H1 (cell line): ENCODE data around the gene ZNF304. TPM values are rescaled to one million over a fixed set of nuclear protein-coding genes. Genes with fewer than 3 reads are reported as not detected.
A peak's percentile ranks its signal among the peaks of the same experiment; 100 is the strongest.

ENCODE experiments used
- CTCF ChIA-PET: fragments of 300-600 bp; sonication (Branson Sonifier 250); formaldehyde crosslinking; loops from one replicate; lab custom pipeline; 2021; ENCODE audit not compliant: partially characterized antibody; lab: Charles Lee
- POLR2A ChIA-PET: fragments of 300-600 bp; sonication (Branson Sonifier 250); formaldehyde crosslinking; loops from one replicate; lab custom pipeline; 2021; ENCODE audit warnings: inconsistent platforms; ENCODE audit not compliant: partially characterized antibody; lab: Charles Lee
- DNase-seq, 2 experiments: peaks; one replicate each; pipeline versions ENCODE4 v3.0.0 to v3.0.0-alpha.2; 2010 to 2022; ENCODE audit warnings: low spot score in 2 of 2, low read depth in 1 of 2, mixed read lengths in 1 of 2
- FAIRE-seq: peaks from 2 replicates; lab custom pipeline; 2011; peaks lifted over from hg19 to GRCh38; lab: Jason Lieb, UNC
- H2AFZ ChIP-seq: 2 replicates; pipeline ENCODE4 v1.8.1; 2012; ENCODE audit warnings: low read length, inconsistent platforms
- H2AK5ac ChIP-seq: 2 replicates; pipeline ENCODE4 v1.6.1; 2013; ENCODE audit warnings: low read depth, low read length
- H2BK120ac ChIP-seq: replicated peaks from 2 replicates; pipeline ENCODE3; 2013; ENCODE audit warnings: low read depth, low read length, inconsistent platforms
- H2BK12ac ChIP-seq: 2 replicates; pipeline ENCODE4 v1.6.1; 2013; ENCODE audit warnings: low read depth, low read length
- H2BK15ac ChIP-seq: 2 replicates; pipeline ENCODE4 v1.6.1; 2013; ENCODE audit warnings: low read length
- H2BK20ac ChIP-seq: 2 replicates; pipeline ENCODE4 v1.6.1; 2013; ENCODE audit warnings: low read length
- H2BK5ac ChIP-seq: 2 replicates; pipeline ENCODE4 v1.6.1; 2013; ENCODE audit warnings: low read depth, low read length
- H3K14ac ChIP-seq: 2 replicates; pipeline ENCODE4 v1.6.1; 2013; ENCODE audit warnings: inconsistent platforms; ENCODE audit not compliant: insufficient read length
- H3K18ac ChIP-seq: 2 replicates; pipeline ENCODE4 v1.6.1; 2013; ENCODE audit warnings: low read length; ENCODE audit errors: extremely low read depth
- H3K23ac ChIP-seq: 2 replicates; pipeline ENCODE4 v1.6.1; 2013; ENCODE audit warnings: inconsistent platforms; ENCODE audit not compliant: insufficient read length
- H3K23me2 ChIP-seq: 2 replicates; pipeline ENCODE4 v1.6.1; 2013; ENCODE audit warnings: low read depth, low read length
- H3K27ac ChIP-seq: 2 replicates; pipeline ENCODE4 v1.6.1; 2011; ENCODE audit warnings: low read depth, low read length, inconsistent platforms
- H3K27me3 ChIP-seq, 4 experiments: replicated peaks in 1 of 4; 1 replicate in 1 of 4; 2 replicates in 3 of 4; pipeline versions ENCODE4 v1.6.1 to v1.8.1; 2011 to 2013; ENCODE audit warnings: low read length in 3 of 4, mild to moderate bottlenecking in 3 of 4, inconsistent platforms in 2 of 4, mixed read lengths in 2 of 4, moderate library complexity in 1 of 4; ENCODE audit not compliant: control insufficient read depth in 3 of 4, insufficient read depth in 3 of 4; ENCODE audit errors: extremely low read depth in 1 of 4
- H3K36me3 ChIP-seq, 4 experiments: 2 replicates each; pipeline versions ENCODE4 v1.6.1 to v1.8.1; 2011 to 2013; ENCODE audit warnings: mild to moderate bottlenecking in 4 of 4, low read length in 3 of 4, moderate library complexity in 2 of 4, control low read depth in 1 of 4, inconsistent platforms in 1 of 4; ENCODE audit not compliant: insufficient read depth in 4 of 4, control insufficient read depth in 2 of 4
- H3K4ac ChIP-seq: replicated peaks from 2 replicates; pipeline ENCODE3; 2013; ENCODE audit warnings: low read length, low read depth, mixed read lengths, inconsistent platforms; ENCODE audit not compliant: insufficient read length
- H3K4me1 ChIP-seq, 4 experiments: replicated peaks in 1 of 4; 1 replicate in 1 of 4; 2 replicates in 3 of 4; pipeline versions ENCODE4 v1.6.1 to v1.8.1; 2011 to 2013; ENCODE audit warnings: low read length in 3 of 4, inconsistent platforms in 2 of 4, mixed read lengths in 1 of 4; ENCODE audit not compliant: insufficient read depth in 4 of 4, control insufficient read depth in 3 of 4
- H3K4me2 ChIP-seq, 2 experiments: 2 replicates each; pipeline versions ENCODE4 v1.6.1 to v1.8.1; 2011 to 2013; ENCODE audit warnings: low read depth in 2 of 2, low read length in 2 of 2, control low read depth in 1 of 2, inconsistent platforms in 1 of 2, mild to moderate bottlenecking in 1 of 2; ENCODE audit not compliant: insufficient read depth in 1 of 2
- H3K4me3 ChIP-seq, 4 experiments: fragments of 200-600, 300-600 bp in 1 of 4; sonication (generic), shearing (Covaris generic), sonication (Bioruptor Twin) in 1 of 4; 2 replicates each; pipeline versions ENCODE4 v1.5.1 to v1.8.1; 2011 to 2016; ENCODE audit warnings: low read length in 4 of 4, low read depth in 3 of 4, control low read depth in 2 of 4, inconsistent platforms in 2 of 4, mild to moderate bottlenecking in 2 of 4, mixed read lengths in 1 of 4, moderate library complexity in 1 of 4; ENCODE audit not compliant: insufficient read depth in 2 of 4; ENCODE audit errors: extremely low read depth in 1 of 4
- H3K56ac ChIP-seq: replicated peaks from 2 replicates; pipeline ENCODE3; 2013; ENCODE audit warnings: low read depth, mild to moderate bottlenecking, mixed read lengths, low read length, inconsistent platforms; ENCODE audit not compliant: insufficient read length
- H3K79me1 ChIP-seq: 2 replicates; pipeline ENCODE4 v1.6.1; 2013; ENCODE audit warnings: low read depth, low read length, control low read depth
- H3K79me2 ChIP-seq, 2 experiments: 2 replicates each; pipeline versions ENCODE4 v1.6.1 to v1.8.1; 2012 to 2013; ENCODE audit warnings: low read length in 2 of 2, mild to moderate bottlenecking in 2 of 2, inconsistent platforms in 1 of 2; ENCODE audit not compliant: insufficient read depth in 2 of 2, control insufficient read depth in 1 of 2
- H3K9ac ChIP-seq, 4 experiments: replicated peaks in 1 of 4; 1 replicate in 1 of 4; 2 replicates in 3 of 4; pipeline versions ENCODE4 v1.6.1 to v1.8.1; 2011 to 2013; ENCODE audit warnings: low read depth in 3 of 4, low read length in 3 of 4, control low read depth in 2 of 4, mild to moderate bottlenecking in 2 of 4, moderate library complexity in 2 of 4, inconsistent platforms in 1 of 4; ENCODE audit errors: extremely low read depth in 1 of 4
- H3K9me3 ChIP-seq, 2 experiments: 2 replicates each; pipeline versions ENCODE4 v1.6.1 to v1.8.1; 2012 to 2013; ENCODE audit warnings: mild to moderate bottlenecking in 2 of 2, moderate library complexity in 2 of 2, control low read depth in 1 of 2, inconsistent platforms in 1 of 2, low read depth in 1 of 2, low read length in 1 of 2, mixed read lengths in 1 of 2; ENCODE audit not compliant: insufficient read depth in 2 of 2
- H4K20me1 ChIP-seq, 2 experiments: replicated peaks in 1 of 2; 2 replicates each; pipeline versions ENCODE3 to v1.8.1; 2011 to 2013; ENCODE audit warnings: inconsistent platforms in 2 of 2, low read length in 2 of 2, mild to moderate bottlenecking in 1 of 2; ENCODE audit not compliant: insufficient read depth in 2 of 2, control insufficient read depth in 1 of 2
- H4K5ac ChIP-seq: 2 replicates; pipeline ENCODE4 v1.6.1; 2013; ENCODE audit warnings: low read length, low read depth, mixed read lengths, inconsistent platforms; ENCODE audit not compliant: insufficient read length
- H4K8ac ChIP-seq: 2 replicates; pipeline ENCODE4 v1.8.0; 2013; ENCODE audit warnings: mild to moderate bottlenecking, moderate library complexity, low read length, inconsistent platforms; ENCODE audit not compliant: insufficient read depth; ENCODE audit errors: extremely low read depth
- H4K91ac ChIP-seq: replicated peaks from 2 replicates; pipeline ENCODE3; 2013; ENCODE audit warnings: low read length, mixed read lengths, inconsistent platforms; ENCODE audit not compliant: insufficient read length
- ATF3 ChIP-seq: IDR thresholded peaks from 2 replicates; pipeline ENCODE4 v1.6.1; 2011; ENCODE audit warnings: low read depth, mild to moderate bottlenecking, low read length; ENCODE audit not compliant: insufficient read depth
- CBX5 ChIP-seq: fragments of 300-800, 300-1000 bp; sonication (generic); IDR thresholded peaks from 2 replicates; pipeline ENCODE4 v1.7.1; 2016; ENCODE audit warnings: antibody characterized with exemption, low read length, low read depth
- EGR1 ChIP-seq: IDR thresholded peaks from 2 replicates; pipeline ENCODE4 v1.6.1; 2011; ENCODE audit warnings: low read depth, low read length, borderline replicate concordance
- FOSL1 ChIP-seq: IDR thresholded peaks from 2 replicates; pipeline ENCODE4 v1.6.1; 2011; ENCODE audit warnings: mild to moderate bottlenecking, low read depth, low read length, moderate library complexity; ENCODE audit not compliant: insufficient read depth
- HDAC2 ChIP-seq, 2 experiments: fragments of 300-600 bp in 1 of 2; sonication (generic) in 1 of 2; IDR thresholded peaks; 2 replicates each; pipeline ENCODE4 v1.6.1; 2011 to 2012; ENCODE audit warnings: low read depth in 2 of 2, low read length in 2 of 2, mild to moderate bottlenecking in 2 of 2, moderate library complexity in 2 of 2, borderline replicate concordance in 1 of 2, inconsistent platforms in 1 of 2
- JUN ChIP-seq: IDR thresholded peaks from 2 replicates; pipeline ENCODE4 v1.6.1; 2011; ENCODE audit warnings: low read depth, mild to moderate bottlenecking, improper control_type of control experiment, low read length
- POLR2AphosphoS5 ChIP-seq: IDR thresholded peaks from 2 replicates; pipeline ENCODE4 v1.6.1; 2011; ENCODE audit warnings: low read depth, low read length
- POU5F1 ChIP-seq: IDR thresholded peaks from 2 replicates; pipeline ENCODE4 v1.6.1; 2011; ENCODE audit warnings: low read depth, mild to moderate bottlenecking, low read length, moderate library complexity
- RBBP5 ChIP-seq: IDR thresholded peaks from 2 replicates; pipeline ENCODE4 v1.7.1; 2012; ENCODE audit warnings: low read depth, mild to moderate bottlenecking, inconsistent platforms, low read length, moderate library complexity, borderline replicate concordance
- SAP30 ChIP-seq: fragments of 300-600 bp; sonication (generic); IDR thresholded peaks from 2 replicates; pipeline ENCODE4 v1.7.1; 2012; ENCODE audit warnings: low read length, moderate library complexity, mild to moderate bottlenecking, inconsistent platforms; ENCODE audit not compliant: insufficient read depth, insufficient replicate concordance
- SIRT6 ChIP-seq: IDR thresholded peaks from one replicate; pipeline ENCODE4 v1.7.1; 2012; ENCODE audit warnings: low read length, inconsistent platforms
- SP2 ChIP-seq: IDR thresholded peaks from 2 replicates; pipeline ENCODE4 v1.6.1; 2012; ENCODE audit warnings: mild to moderate bottlenecking, low read length, inconsistent platforms
- TAF7 ChIP-seq: optimal IDR thresholded peaks from 2 replicates; pipeline ENCODE3; 2011; ENCODE audit warnings: low read depth, mild to moderate bottlenecking, inconsistent platforms, low read length, moderate library complexity, borderline replicate concordance
- WGBS, 2 experiments: shearing (Covaris generic) in 1 of 2; methylation state at CpG; one replicate each; pipeline versions ENCODE4 v1.1.6 to v1.1.7; 2013 to 2015; ENCODE audit warnings: low lambda C conversion rate in 2 of 2, mixed read lengths in 2 of 2, inconsistent platforms in 1 of 2, low coverage in 1 of 2, missing lambda C conversion rate in 1 of 2; ENCODE audit not compliant: insufficient replicate concordance in 2 of 2, insufficient coverage in 1 of 2, insufficient read length in 1 of 2; ENCODE audit errors: extremely low coverage in 1 of 2, missing lambda C conversion rate in 1 of 2; 5-methylcytosine and 5-hydroxymethylcytosine counted together
- polyA plus RNA-seq, 7 experiments: library from polyadenylated mRNA; depleted of rRNA in 3 of 7; stranded (reverse) in 5 of 7; unstranded in 2 of 7; fragments of >200 nt in 5 of 7; fragments of 200-250 nt in 2 of 7; gene quantifications; 1 replicate in 5 of 7; 2 replicates in 1 of 7; 4 replicates in 1 of 7; pipeline versions ENCODE4 v1.2.1 to v1.2.3, GENCODE V29; 2011 to 2013; ENCODE audit warnings: missing spikeins in 2 of 7, mixed read lengths in 2 of 7
- total RNA-seq: library from RNA; stranded (reverse); fragmentation: NEBNext Ultra II Directional; extraction: Animal tissue kit (Norgen Biotek cat#: 25700); gene quantifications from 2 replicates; pipeline ENCODE4 v1.2.1, GENCODE V29; 2021

ZNF304 gene
- total and polyA plus RNA-seq, 2 of the 8 experiments (the other 6 are each of a cell fraction or from before 2014, with no cell fraction given) = 4.3 to 10.5 TPM

- Histone ChIP-seq H2BK12ac (peak overlapping the region; percentile 43; the same call in 1 of the 2 replicates), H2BK120ac (no peak overlapping the region), H4K20me1 (no peaks in the 10 kb centered on the region), H2BK20ac (no peak overlapping the region), H3K23me2 (peaks cover 9% of the 10 kb centered on the region), H3K14ac (no peak overlapping the region), H3K18ac (no peak overlapping the region), H2BK5ac (no peak overlapping the region), H3K9me3 (no peaks in the 10 kb centered on the region), H3K4ac (no peak overlapping the region), H4K8ac (no peak overlapping the region), H3K56ac (no peak overlapping the region), H3K4me3 (peak overlapping the region; percentile 47 to 81 (median 56); a peak in 7 of 8 replicates), H2BK15ac (no peak overlapping the region), H3K9ac (peak overlapping the region in 1 of 4 experiments; percentile 97; a peak in 1 of 7 replicates), H3K4me2 (peak overlapping the region; percentile 67 to 77), H3K4me1 (peaks cover 0 to 2% (median 1%) of the 10 kb centered on the region in 4 experiments; a peak in 2 of 7 replicates), H4K5ac (no peak overlapping the region), H3K27ac (no peak overlapping the region), H3K23ac (no peak overlapping the region), H3K79me1 (peaks cover 3% of the 10 kb centered on the region), H3K36me3 (peaks cover 1 to 6% (median 5%) of the 10 kb centered on the region in 4 experiments; a peak in 6 of 8 replicates), H2AK5ac (no peak overlapping the region), H2AFZ (0 out of 2 replicates have a peak overlapping the region, but pooled peaks have one; percentile 18), H3K79me2 (peaks cover 0 to 7% of the 10 kb centered on the region in 2 experiments; a peak in 1 of 4 replicates), H3K27me3 (no peaks in the 10 kb centered on the region), H4K91ac (no peak overlapping the region)
- DNase-seq (no peak), FAIRE-seq (no peak)
- ChIA-PET CTCF (no interaction called here), POLR2A (interaction anchor here (0.7 to 2.5 kb wide), 4 partner anchors 8 to 28 kb away, joined by 3 to 20 read pairs (median 8); partner anchors contain the start of genes ZNF304 and ZNF548)
- 91% methylated on average over 2 of the region's 2 CpGs; no CpG with 5 or more reads in 1 of the 2 experiments for WGBS, 2 experiments
- TF ChIP-seq EGR1 (no peak), JUN (no peak), ATF3 (no peak), HDAC2 (IDR thresholded peaks at IDR 0.05; ENCODE audit: borderline replicate concordance in 1 of 2, low read depth in 2 of 2, low read length in 2 of 2) (no peak), SIRT6 (no peak), CBX5 (no peak), FOSL1 (no peak), RBBP5 (no peak), POU5F1 (no peak), TAF7 (no peak), SAP30 (no peak), POLR2AphosphoS5 (no peak), SP2 (no peak)
Observed at GRCh38 chr19:57362419-57362818, 11.3 kb downstream of the ZNF304 start.
